NT2/D1 (cell line): ENCODE results near the gene LSAMP.

Experiments
- DNase-seq: peaks from one replicate; pipeline ENCODE4 v3.0.0-alpha.2; 2011; ENCODE audit warnings: low read depth, low spot score
- H3K27me3 ChIP-seq: 2 replicates; pipeline ENCODE4 v1.6.0; 2011; ENCODE audit warnings: mild to moderate bottlenecking; ENCODE audit not compliant: insufficient read length, insufficient read depth
- H3K36me3 ChIP-seq: 2 replicates; pipeline ENCODE4 v1.6.1; 2011; ENCODE audit warnings: mild to moderate bottlenecking, low read length, mixed read lengths; ENCODE audit not compliant: insufficient read depth, insufficient read length
- H3K4me1 ChIP-seq: 2 replicates; pipeline ENCODE4 v1.5.1; 2011; ENCODE audit not compliant: insufficient read depth, insufficient read length
- H3K4me3 ChIP-seq: 2 replicates; pipeline ENCODE4 v1.5.1; 2011; ENCODE audit warnings: low read depth; ENCODE audit not compliant: insufficient read length
- H3K9ac ChIP-seq: 2 replicates; pipeline ENCODE4 v1.6.0; 2011; ENCODE audit warnings: low read depth; ENCODE audit not compliant: insufficient read length
- H3K9me3 ChIP-seq: 2 replicates; pipeline ENCODE4 v1.5.1; 2011; ENCODE audit warnings: mild to moderate bottlenecking, low read length; ENCODE audit not compliant: insufficient read depth
- SUZ12 ChIP-seq: IDR thresholded peaks from 2 replicates; pipeline ENCODE4 v1.6.1; 2011; ENCODE audit not compliant: insufficient read length, insufficient read depth; ENCODE audit errors: extremely low read depth
- YY1 ChIP-seq: IDR thresholded peaks from 2 replicates; pipeline ENCODE4 v1.6.1; 2011; ENCODE audit not compliant: insufficient read length, insufficient read depth
- ZNF274 ChIP-seq: IDR thresholded peaks from 2 replicates; pipeline ENCODE4 v1.6.1; 2011; ENCODE audit warnings: mild to moderate bottlenecking, low read depth, low read length

The LSAMP gene

DNA sequence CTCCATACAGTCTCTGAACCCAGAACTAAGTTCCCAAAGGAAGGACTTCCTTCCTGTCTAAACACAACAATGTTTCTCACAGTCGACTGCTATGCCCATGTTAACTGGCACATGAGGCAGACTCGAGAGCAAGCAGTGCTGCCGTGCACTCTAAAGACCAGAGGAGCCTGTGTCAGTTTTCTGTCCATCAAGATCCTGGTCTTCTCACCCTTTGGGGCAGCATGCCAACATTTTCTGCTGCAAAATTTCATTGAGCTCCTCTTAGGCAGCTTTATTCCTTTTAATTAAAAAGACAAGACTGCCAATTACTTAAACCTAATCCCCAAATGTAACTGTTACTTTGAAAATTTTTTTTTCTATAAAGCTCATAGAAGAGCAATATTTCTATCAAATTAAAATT is 616.9 kb downstream of the LSAMP start:
- H3K4me1 ChIP-seq, result no peaks in the 10 kb centered on the region
- TF ChIP-seq ZNF274, result no peak
- TF ChIP-seq SUZ12, result no peak
- TF ChIP-seq YY1, result no peak
- no peaks in the 10 kb centered on the region for H3K27me3 ChIP-seq
- DNase-seq, result no peak
- H3K36me3 ChIP-seq, result no peaks in the 10 kb centered on the region
- no peaks in the 10 kb centered on the region for H3K9me3 ChIP-seq
- no peak overlapping the region for H3K4me3 ChIP-seq
- H3K9ac ChIP-seq, result no peak overlapping the region

DNA sequence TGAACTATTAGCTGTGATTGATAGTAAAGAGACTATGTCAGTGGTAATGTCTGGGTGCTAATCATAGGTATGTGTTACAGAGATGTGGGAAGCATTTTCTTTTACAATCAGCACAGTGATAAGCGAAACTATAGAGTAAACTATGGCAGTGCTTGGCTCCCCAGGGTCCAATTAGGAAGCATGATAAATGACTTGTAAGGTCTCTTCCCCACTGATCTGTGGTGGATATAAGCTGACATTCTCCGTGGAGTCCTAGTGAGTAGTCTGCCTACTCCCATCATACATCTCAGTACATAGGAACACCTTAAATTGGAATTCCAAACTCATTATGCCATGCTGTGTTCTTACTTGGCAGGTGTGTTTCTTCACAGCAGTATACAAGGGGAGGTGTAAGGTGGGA is 617.8 kb downstream of the LSAMP start:
- H3K36me3 ChIP-seq, result no peaks in the 10 kb centered on the region
- H3K27me3 ChIP-seq, result no peaks in the 10 kb centered on the region
- no peak for TF ChIP-seq YY1
- TF ChIP-seq SUZ12, result no peak
- no peak for TF ChIP-seq ZNF274
- no peak overlapping the region for H3K9ac ChIP-seq
- H3K4me3 ChIP-seq, result no peak overlapping the region
- H3K4me1 ChIP-seq, result no peaks in the 10 kb centered on the region
- no peaks in the 10 kb centered on the region for H3K9me3 ChIP-seq
- DNase-seq, result no peak

DNA sequence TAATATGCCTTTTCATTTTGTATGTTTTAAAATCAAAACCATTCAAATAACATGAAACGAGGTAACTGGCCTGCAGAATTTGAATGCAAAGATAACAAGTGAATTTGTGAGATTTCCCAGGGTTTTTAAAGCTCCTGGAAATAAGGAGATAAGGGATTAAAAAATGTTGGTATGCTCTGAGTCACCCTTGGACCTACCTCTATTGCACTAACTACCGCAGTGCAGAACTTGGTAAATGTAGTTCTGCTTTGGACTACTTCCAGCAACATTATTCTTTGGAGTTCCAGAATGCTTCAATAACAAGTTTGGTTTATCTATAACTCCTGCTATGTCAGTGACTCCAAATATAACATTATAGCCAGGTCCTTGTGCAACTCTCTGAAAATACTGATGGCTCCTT is 620.2 kb downstream of the LSAMP start:
- DNase-seq, result no peak
- no peaks in the 10 kb centered on the region for H3K27me3 ChIP-seq
- H3K4me3 ChIP-seq, result no peak overlapping the region
- no peak overlapping the region for H3K9ac ChIP-seq
- TF ChIP-seq YY1 (no peak), ZNF274 (no peak), SUZ12 (no peak)
- H3K9me3 ChIP-seq, result no peaks in the 10 kb centered on the region
- H3K36me3 ChIP-seq, result no peaks in the 10 kb centered on the region
- H3K4me1 ChIP-seq, result no peaks in the 10 kb centered on the region

DNA sequence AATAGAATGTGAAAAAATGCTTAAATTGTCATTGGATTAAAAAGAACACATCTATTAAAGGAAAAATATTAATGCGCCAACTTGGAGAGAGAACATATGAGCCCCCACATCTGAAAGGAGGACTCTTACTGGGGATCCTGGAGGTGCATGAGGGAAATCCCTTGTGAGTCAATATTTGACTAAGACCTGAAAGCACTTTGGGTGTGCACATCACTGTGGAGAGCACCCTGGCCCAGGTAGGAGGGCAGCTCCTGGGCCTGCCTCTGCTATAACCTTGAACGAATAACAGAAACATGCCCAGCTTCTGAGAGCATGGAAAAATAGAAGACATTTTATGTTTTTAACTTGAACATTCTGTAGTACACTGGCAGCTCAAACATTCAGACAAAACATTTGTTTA is 622.2 kb downstream of the LSAMP start:
- Histone ChIP-seq H3K27me3 (no peaks in the 10 kb centered on the region), H3K9me3 (no peaks in the 10 kb centered on the region), H3K9ac (no peak overlapping the region), H3K4me3 (no peak overlapping the region), H3K36me3 (no peaks in the 10 kb centered on the region), H3K4me1 (no peaks in the 10 kb centered on the region)
- DNase-seq, result no peak
- TF ChIP-seq ZNF274 (no peak), SUZ12 (no peak), YY1 (no peak)

DNA sequence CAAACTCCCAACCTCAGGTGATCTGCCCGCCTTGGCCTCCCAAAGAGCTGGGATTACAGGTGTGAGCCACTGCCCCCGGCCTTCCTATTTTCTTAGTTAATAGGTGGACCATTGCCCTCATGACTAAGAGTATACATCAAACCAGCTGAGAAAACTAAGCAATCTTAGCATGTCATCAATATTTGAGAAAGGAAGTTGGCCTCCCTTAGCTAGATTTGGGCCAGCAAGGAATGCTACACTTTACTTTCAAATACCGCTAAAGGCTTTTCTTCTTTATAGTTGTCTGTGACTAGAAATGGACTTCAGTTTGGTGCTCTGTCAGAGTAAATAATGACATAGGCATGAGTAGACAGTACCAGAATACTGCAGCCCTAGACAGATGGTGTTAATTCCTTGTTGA is 622.7 kb downstream of the LSAMP start:
- no peaks in the 10 kb centered on the region for H3K27me3 ChIP-seq
- no peaks in the 10 kb centered on the region for H3K4me1 ChIP-seq
- no peak overlapping the region for H3K4me3 ChIP-seq
- H3K9me3 ChIP-seq, result no peaks in the 10 kb centered on the region
- DNase-seq, result no peak
- TF ChIP-seq ZNF274 (no peak), SUZ12 (no peak), YY1 (no peak)
- H3K9ac ChIP-seq, result no peak overlapping the region
- no peaks in the 10 kb centered on the region for H3K36me3 ChIP-seq

DNA sequence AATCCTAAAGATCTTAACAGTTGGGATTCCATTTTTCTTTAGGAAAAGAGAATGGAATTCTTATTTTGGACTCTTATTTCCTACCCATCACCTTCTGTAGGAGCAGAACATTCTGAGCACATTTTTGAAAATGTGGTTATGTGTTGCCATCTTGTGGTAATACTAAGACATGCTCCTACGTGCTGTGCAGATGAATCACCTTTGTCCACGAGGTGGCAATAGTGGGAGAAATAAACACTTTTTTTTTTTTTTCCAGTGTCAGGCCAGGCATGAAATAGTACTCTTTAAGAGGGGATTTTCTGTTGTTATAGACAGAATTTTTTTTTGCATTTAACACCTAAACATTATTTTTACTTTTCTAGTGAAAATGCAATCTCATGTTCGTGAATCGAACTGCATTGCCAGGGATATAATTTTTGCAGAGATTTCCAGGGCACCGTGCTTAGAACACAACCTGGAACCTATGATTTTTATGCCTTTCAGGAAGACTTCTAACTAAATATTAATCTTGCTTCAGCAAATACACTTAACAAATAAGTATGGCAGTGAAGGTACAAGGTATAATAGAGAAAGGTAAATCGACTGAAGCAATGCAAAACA is 625.4 kb downstream of the LSAMP start:
- H3K9me3 ChIP-seq, result no peaks in the 10 kb centered on the region

DNA sequence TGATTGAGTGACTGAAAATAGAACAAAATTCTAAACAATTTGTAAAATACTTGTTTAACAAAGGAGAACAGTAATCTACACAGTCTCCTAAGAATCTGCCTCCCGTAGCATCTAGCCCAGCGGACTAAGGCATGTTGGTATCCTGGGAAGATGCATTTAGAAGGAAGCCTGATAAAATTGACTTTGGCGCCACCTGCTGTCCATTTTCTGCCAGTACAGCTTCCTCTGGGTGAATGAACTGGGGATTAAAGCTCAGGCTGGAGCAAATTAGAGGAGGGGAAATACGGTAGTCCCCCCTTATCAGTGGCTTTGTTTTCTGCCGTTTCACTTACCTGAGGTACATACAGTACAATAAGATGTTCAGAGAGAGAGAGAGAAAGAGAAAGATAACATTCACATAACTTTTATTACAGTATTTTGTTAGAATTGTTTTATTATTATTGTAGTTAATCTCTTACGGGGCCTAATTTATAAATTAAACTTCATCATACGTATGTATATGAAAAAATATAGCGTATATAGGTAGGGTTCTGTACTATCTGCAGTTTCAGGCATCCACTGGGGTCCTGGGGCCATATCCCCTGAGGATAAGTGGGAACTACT is 630.4 kb downstream of the LSAMP start:
- no peaks in the 10 kb centered on the region for H3K36me3 ChIP-seq
- peak; percentile 71 for DNase-seq

More for the DNA sequence above, 625.4 kb downstream of the LSAMP start:
- Histone ChIP-seq H3K36me3 (no peaks in the 10 kb centered on the region), H3K9ac (no peak overlapping the region), H3K4me1 (no peaks in the 10 kb centered on the region), H3K4me3 (no peak overlapping the region), H3K27me3 (no peaks in the 10 kb centered on the region)
- peak; percentile 81 for DNase-seq
- no peak for TF ChIP-seq ZNF274
- no peak for TF ChIP-seq YY1
- TF ChIP-seq SUZ12, result no peak

DNA sequence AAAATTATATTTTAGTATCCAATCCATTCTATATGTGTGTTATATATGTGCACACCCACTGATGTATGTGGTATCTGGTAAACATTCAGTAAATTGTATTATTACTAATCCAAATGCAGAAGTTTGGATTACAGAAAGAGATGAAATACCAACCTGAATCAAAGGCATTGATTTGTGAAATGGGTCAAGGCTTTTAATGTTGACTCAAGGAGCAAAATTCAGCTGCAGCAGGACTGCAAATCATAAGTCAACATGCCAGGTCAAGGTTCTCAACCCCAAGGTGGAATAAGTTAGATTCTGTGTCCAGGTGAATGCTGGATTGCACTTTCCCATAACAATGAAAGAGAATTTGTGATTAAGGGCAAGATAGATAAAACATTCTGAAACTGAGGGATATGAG is 631.3 kb downstream of the LSAMP start:
- H3K36me3 ChIP-seq, result no peaks in the 10 kb centered on the region
- H3K9me3 ChIP-seq, result no peaks in the 10 kb centered on the region
- H3K4me3 ChIP-seq, result no peak overlapping the region
- no peak for TF ChIP-seq SUZ12
- TF ChIP-seq YY1, result no peak
- no peak for TF ChIP-seq ZNF274
- no peaks in the 10 kb centered on the region for H3K4me1 ChIP-seq
- H3K9ac ChIP-seq, result no peak overlapping the region
- H3K27me3 ChIP-seq, result no peaks in the 10 kb centered on the region
- DNase-seq, result no peak

More for the DNA sequence above, 630.4 kb downstream of the LSAMP start:
- Histone ChIP-seq H3K4me3 (no peak overlapping the region), H3K9me3 (no peaks in the 10 kb centered on the region), H3K27me3 (no peaks in the 10 kb centered on the region), H3K4me1 (no peaks in the 10 kb centered on the region), H3K9ac (no peak overlapping the region)
- TF ChIP-seq SUZ12 (no peak), ZNF274 (no peak), YY1 (no peak)
